Left lobe of liver (tissue), 2 donors: ENCODE measurements around the gene PRRT2. TPM values are rescaled to one million over a fixed set of nuclear protein-coding genes. Genes with fewer than 3 reads are reported as not detected.

Source experiments
- ATAC-seq: fragments of 200-7000 bp; cut with Tn5 transposase; one replicate; pipeline ENCODE4 v1.9.1; 2020; ENCODE audit warnings: mild to moderate bottlenecking, moderate library complexity
- DNase-seq: peaks from one replicate; pipeline ENCODE4 v3.0.0-alpha.2; 2020; ENCODE audit warnings: low spot score
- total RNA-seq: library from RNA; stranded (reverse); gene quantifications from one replicate; pipeline ENCODE4 v1.2.1, GENCODE V29; 2021
- donor health status: DM: no; HTN: no; CAD: no; lungs with moderate emphysema.
- donor health status: DM: no; HTN: yes; CAD: no.

The PRRT2 gene
- total RNA-seq, 1 donor from 2014 or later, result 0.33 TPM

DNA sequence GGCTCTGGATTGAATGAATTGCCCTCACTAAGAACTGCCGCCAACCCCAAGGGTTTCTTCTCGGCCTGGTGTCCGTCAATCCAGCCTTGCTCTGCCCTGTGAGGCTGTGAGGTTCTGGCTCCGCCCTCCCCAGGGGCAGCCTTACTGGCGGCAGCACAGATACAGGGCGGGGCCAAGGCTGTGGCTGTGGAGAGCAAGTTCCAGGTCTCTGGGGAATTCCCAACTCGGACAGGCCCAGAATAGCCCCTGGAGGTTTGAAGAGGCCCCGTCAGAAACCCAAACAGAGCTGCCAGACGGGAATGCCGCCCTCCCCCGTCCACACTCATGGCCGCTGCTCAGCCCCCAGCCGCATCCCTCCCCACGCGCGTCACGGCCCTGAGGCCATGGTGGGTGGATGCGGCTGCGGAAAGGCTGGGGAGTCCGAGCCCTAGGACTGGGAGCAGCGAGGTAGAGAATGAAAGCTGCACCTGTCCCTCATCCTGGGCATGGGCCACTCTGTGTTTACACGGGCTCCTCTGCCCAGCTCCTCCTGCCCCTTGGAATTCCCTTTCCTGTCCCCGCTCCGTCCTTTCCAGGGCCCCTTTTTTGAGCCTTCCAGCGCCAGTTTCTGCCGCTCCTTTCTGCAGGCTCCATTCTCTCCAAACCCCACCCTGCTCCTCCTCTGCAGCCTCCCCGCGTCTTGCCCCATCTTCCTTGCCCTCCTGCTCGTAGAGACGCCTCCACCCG is 660 bp upstream of the PRRT2 start:
- ATAC-seq (peak; percentile 73), DNase-seq (peak; percentile 94)

DNA sequence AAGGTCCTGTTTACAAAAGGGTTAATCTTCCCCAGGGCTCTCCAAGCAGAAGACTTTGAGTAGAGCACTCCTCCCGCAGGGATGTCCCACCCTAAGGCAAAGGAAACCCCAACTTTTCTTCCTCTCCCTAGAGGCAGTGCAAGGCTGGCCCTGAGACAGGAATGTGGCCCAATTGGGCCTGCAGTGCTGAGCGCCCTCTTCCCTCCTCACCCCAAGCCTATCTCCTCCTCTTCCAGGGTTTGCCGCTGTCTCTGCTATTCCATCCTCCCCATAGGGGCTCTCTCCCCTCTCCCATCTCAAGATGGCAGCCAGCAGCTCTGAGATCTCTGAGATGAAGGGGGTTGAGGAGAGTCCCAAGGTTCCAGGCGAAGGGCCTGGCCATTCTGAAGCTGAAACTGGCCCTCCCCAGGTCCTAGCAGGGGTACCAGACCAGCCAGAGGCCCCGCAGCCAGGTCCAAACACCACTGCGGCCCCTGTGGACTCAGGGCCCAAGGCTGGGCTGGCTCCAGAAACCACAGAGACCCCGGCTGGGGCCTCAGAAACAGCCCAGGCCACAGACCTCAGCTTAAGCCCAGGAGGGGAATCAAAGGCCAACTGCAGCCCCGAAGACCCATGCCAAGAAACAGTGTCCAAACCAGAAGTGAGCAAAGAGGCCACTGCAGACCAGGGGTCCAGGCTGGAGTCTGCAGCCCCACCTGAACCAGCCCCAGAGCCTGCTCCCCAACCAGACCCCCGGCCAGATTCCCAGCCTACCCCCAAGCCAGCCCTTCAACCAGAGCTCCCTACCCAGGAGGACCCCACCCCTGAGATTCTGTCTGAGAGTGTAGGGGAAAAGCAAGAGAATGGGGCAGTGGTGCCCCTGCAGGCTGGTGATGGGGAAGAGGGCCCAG is 1.0 kb downstream of the PRRT2 start:
- DNase-seq (no peak), ATAC-seq (no peak)

DNA sequence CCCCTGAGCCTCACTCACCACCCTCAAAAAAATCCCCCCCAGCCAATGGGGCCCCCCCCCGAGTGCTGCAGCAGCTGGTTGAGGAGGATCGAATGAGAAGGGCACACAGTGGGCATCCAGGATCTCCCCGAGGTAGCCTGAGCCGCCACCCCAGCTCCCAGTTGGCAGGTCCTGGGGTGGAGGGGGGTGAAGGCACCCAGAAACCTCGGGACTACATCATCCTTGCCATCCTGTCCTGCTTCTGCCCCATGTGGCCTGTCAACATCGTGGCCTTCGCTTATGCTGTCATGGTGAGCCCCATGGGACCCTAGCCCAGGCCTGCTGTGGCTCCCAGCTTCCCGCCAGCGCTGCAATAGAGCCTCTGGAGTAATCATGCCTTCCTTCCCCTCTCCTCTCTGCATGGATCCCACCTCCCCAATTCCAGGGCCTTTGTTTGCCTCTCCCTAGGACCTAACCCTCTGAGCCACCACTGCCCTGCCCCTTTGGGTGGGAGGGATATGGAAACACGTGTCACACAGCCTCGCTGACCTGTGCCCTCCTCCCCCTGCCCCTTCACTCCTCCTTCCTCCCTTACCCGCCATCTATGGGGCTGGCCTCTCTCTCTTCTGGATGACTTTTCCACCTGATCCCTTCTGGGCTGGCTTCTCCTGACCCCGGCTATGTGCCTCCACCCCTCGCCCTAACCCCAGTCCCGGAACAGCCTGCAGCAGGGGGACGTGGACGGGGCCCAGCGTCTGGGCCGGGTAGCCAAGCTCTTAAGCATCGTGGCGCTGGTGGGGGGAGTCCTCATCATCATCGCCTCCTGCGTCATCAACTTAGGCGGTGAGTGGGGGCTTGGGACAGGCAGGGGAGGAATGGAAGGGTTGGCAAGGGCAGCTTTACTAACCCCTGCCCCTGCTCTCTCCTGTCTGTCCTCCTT is 1.9 kb downstream of the PRRT2 start:
- DNase-seq, result no peak
- ATAC-seq, result no peak

DNA sequence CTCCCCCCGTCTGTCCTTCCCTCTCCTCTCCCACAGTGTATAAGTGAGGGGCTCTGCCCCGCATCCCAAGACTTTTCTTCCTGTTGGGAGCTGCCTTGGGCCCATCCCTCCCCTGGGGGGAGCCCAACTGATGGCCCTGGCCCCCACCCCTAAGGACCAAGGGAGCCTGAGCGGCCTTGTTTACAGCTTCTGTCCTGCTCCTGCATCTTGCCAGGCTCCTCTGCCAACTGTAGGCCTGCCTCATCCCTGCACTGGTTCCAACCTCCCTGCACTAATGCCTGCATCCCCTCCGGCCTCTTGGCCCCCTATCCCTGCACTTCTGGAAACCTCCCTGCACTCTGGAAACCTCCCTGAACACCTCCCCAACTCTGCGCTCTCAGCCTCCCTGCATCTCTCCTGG is 2.6 kb downstream of the PRRT2 start:
- ATAC-seq, result no peak
- no peak for DNase-seq

DNA sequence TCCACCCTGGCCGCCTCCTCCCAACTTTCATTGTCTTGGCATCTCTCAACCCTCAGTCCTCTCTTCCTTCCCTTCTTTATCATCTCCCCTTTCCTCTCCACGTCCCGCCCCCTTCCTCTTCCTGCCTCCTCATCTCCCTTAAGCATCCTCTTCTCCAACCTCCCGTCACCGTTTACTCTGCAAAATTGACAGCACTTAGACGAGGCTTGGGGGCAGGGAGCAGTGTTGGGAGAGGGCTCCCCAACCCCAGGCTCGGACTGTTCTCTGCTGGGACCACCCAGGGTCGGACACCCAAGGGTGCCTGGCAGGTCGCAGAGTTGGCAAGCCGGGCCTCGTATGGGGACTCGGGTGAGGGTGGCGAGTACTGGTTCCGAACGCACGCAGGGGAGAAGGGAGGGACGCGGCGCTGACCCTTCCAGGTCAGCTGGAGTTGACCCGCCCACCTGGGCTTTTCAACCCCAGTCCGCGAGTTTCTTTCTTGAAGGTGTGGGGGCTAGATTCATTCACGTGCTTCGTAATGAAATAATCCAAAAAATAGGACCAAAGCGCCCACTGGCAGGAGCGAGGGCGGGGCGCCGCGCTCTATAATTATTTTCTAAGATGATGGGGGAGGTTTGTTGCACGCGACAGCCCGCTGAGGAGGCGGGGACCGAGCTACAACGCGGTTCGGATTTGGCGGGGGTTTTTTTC is 3.2 kb downstream of the PRRT2 start:
- DNase-seq (peak; percentile 57), ATAC-seq (no peak)

DNA sequence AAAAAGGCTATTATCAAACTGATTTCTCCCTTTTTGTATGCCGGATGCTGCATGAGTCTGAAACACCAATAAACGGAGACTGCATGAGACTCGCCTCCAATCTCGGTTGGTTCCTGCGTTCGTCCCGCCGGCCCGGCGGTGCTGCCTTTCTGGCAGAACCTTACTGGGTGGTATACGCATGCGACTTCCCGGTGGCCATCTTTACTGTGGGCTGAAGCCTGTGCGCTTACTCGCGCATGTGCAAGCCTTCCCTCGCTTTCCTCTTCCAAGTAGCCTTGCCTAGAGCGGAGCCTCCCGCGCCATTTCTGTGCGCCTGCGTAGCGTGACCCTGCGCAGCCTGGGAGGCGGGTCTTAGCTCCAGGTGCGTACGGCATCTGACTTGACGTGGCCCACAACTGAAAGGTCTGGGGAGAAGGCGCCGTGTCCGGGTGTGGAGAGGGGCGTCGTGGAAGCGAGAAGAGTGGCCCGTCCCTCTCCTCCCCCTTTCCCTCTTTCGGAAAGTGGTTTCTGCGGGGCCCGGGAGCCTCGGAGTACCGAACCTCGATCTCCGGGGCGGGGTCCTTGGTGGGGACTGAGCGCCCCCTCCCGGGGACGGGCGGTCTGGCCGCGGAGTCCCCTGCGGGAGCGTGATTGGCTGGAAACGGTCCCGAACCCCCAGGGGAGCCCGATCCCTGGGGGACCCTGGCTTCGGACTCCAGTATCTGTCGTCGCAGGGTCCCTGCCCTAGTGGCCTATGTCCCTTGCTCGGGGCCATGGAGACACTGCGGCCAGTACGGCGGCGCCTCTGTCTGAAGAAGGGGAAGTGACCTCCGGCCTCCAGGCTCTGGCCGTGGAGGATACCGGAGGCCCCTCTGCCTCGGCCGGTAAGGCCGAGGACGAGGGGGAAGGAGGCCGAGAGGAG is 4.0 kb downstream of the PRRT2 start, which contains the start of gene PAGR1:
PAGR1 (plus strand) TSS at position 360 of the 901 bp plus-strand sequence; CDS start at position 734, 374 bp downstream.
- ATAC-seq (peak; percentile 75), DNase-seq (peak; percentile 99)

DNA sequence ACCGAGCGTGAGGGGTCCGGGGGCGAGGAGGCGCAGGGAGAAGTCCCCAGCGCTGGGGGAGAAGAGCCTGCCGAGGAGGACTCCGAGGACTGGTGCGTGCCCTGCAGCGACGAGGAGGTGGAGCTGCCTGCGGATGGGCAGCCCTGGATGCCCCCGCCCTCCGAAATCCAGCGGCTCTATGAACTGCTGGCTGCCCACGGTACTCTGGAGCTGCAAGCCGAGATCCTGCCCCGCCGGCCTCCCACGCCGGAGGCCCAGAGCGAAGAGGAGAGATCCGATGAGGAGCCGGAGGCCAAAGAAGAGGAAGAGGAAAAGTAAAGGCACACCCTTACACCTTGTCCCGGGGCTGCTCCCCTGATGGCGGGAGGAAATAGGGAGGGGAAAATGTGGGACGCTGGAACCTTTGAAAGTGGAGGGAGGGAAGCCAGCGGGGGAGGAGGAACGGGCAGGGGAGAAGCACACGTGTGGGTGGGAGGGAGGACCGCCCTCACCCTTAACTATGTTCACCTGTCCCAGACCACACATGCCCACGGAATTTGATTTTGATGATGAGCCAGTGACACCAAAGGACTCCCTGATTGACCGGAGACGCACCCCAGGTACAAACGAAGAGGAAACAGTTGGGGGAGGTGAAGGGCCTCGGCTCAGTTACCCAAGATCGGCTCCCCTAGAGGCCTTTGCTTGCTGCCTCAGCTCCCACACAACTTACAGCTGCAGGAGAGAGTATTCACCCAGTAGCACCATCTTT is 4.9 kb downstream of the PRRT2 start:
- DNase-seq (peak; percentile 79), ATAC-seq (peak; percentile 69)

DNA sequence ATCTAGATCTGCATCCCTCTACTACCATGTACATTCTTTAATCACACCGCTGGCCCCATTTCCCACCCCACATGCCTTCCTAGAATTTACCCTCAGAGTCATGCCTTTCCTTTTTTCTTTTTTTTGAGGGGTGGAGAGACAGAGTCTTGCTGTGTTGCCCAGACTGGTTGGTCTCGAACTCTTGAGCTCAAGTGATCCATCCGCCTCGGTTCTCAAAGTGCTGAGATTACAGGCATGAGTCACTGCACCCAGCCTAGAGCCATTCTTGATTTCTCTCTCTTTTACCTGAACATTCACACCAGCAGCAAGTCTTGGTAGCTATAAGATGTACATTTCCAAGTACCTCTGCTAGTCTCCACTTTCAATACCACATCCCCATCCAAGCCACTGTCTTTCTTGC is 6.1 kb downstream of the PRRT2 start:
- ATAC-seq (no peak), DNase-seq (no peak)

DNA sequence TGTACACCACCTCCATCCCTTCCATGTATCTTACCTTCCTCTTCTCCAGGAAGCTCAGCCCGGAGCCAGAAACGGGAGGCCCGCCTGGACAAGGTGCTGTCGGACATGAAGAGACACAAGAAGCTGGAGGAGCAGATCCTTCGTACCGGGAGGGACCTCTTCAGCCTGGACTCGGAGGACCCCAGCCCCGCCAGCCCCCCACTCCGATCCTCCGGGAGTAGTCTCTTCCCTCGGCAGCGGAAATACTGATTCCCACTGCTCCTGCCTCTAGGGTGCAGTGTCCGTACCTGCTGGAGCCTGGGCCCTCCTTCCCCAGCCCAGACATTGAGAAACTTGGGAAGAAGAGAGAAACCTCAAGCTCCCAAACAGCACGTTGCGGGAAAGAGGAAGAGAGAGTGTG is 7.5 kb downstream of the PRRT2 start:
- no peak for DNase-seq
- no peak for ATAC-seq

DNA sequence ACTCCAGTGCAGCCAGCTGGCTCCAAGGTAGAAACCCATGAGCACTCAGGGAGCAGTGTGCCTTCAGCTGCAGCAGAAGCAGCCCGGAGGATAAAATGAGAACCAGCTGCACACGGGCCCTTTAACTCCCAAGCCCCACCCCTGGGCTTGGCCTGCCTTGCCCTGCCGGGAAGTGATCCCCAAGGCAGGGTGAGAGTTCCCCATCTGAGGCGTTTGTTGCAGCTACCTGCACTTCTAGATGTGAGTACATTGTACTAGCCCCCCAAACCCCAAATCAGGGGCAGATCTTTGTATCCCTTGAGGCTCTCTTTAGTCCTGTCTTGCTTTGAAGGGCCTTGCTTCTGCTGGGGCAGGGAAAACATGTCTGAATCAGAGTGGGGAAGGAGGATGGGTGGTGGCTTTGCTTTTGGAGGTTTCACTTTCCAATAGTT is 8.3 kb downstream of the PRRT2 start, which contains the start of gene MVP:
MVP (plus strand) TSS at position 192 of the 431 bp plus-strand sequence. CDS start 10,088 bp downstream, outside the sequence.
- DNase-seq (peak; percentile 76), ATAC-seq (peak; percentile 51)

DNA sequence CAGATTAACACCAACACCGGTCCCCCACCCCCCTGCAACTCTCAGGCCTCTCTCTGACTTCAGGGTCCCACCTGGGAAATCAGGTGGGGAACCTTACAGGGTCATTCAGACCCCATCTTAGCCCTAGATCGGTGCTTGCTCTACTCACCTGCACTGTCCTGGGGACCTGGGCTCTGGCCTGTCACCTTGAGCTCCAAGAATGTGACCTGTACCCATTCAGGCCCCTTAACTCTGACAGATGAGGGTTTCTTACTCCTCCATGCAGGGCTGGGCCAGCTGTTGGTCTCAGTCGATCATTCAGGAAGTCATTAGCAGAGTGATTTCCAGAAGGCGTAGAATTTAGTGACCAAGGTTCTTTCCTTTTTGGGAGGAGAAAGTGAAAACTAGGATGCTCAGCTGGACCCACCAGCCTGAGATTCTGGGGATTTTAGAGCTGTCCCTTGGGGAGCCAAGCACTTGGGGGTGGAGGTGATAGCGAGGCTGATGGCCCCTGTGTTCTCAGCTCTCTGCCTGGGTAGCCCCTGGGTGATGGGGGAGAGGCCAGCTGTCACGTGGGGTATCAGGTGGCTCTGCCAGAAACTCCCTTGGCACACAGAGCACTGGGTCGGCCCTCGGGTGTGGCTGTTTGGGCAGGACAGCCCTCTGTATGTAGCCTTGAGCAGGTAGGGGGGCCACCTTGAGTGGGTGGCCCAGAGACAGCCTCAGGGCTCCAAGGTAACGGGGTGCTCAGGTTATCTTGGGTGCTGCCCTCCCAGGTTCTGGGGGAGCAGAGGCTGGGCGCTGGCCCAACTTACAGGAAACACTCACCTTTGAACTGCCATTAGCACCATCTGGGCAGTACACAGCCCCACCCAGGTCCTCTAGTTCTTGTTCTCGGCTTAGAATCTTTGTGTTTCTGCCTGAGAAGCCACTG is 9.0 kb downstream of the PRRT2 start:
- peak; percentile 74 for DNase-seq
- ATAC-seq, result peak; percentile 59

DNA sequence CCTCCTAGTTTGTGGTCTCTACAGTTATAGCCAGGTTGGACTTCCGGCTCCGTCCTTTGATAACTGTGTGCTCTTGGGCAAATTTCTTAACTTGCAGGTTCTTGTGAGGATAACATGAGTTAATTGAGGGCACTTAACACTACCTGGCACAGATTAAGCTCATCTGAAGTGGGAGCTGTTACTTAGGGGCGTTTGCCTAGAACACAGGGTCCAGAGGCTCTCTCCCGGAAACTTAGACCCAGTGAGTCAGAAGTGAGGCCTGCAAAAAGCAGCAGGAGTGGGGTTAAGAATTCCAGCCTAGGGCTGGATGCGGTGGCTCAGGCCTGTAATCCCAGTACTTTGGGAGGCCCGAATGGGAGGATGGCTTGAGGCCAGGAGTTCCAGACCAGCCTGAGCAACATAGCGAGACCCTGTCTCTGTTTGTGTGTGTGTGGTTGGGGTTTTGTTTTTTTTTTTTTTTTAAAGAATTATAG is 9.7 kb downstream of the PRRT2 start:
- no peak for DNase-seq
- no peak for ATAC-seq

DNA sequence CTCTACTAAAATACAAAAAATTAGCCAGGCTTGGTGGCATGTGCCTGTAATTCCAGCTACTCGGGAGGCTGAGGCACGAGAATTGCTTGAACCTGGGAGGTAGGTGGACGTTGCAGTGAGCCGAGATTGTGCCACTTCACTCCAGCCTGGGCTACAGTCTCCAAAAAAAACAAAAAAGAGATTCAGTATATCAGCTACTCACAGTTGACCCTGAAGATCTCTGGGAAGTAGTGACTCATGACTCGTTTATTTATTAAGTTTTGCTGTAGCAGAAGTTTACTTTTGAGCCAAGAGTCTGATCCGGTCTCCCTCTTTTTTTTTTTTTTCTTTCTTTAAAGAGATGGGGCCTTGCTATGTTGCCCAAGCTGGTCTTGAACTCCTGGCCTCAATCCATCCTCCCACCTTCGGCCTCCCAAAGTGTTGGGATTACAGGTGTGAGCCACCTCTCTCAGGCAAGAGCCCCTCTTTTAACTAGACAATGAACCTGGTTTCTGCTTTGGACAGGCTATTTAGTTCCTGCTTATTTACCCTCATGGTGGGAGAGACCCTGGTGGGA is 12.7 kb downstream of the PRRT2 start:
- DNase-seq, result no peak
- no peak for ATAC-seq

DNA sequence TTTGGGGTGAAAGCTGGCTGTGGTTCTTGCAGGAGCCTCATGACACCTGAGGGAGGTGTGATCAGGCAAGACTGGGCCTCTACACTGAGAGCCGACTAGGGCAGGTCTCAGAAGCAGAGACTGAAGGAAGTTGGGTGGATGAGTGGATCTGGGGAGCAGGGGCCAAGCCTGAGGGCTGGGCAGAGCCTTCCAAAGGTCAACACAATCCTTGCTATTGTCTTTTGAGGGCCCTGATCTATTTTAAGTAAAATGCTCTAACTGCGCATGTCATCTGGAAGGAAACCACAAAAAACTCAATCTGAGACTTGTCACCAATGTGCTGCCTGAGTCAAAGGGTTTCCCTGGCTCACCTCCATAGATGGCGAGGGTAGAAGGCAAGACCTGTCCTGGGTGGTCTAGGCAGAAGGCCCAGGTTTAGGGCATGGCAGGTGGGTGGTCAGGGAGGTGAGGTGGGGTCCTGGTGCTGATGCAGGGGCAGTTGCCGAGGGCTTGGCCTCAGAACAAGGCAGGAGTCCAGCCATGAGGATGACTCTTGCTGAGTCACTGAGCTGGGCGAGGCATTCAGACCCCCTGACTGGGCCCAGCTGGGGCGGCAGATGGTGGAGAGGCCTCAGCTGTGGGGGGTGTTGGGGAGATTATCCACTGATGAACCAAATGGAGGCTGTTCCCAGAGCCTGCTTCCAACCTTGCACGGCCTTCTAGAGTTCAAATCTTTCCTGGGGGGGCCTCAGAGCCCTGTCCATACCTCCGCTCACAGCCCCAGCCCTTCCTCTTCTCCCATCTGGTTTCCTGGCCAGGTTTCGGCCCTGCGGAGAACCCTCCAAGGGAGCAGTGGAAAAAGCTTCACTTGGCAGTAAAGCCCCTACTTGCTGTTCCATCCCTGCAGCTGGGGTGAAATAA is 13.4 kb downstream of the PRRT2 start:
- ATAC-seq (no peak), DNase-seq (no peak)

DNA sequence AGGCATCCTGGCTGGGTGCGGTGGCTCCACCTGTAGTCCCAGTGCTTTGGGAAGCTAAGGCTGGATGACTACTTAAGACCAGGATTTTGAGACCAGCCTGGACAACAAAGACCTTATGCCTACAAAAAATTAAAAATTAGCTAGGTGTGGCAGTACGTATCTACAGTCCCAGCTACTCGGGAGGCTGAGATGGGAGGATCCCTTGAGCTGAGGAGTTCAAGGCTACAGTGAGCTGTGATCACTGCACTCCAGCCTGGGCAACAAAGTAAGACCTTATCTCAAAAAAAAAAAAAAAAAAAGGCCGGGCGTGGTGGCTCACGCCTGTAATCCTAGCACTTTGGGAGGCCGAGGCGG is 14.3 kb downstream of the PRRT2 start:
- ATAC-seq (no peak), DNase-seq (no peak)

DNA sequence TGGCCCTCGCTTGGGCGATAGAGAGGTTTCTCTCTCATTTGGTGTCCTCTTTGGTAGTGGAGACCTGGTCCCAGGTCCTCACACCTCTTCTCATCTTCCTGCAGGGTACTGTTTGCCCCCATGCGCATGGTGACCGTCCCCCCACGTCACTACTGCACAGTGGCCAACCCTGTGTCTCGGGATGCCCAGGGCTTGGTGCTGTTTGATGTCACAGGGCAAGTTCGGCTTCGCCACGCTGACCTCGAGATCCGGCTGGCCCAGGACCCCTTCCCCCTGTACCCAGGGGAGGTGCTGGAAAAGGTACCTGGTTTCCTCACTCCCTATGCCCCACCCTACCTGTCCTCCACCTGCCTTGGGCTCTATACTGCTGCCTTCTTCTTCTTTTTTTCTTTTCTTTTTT is 18.8 kb downstream of the PRRT2 start:
- DNase-seq, result no peak
- no peak for ATAC-seq
